Subcutaneous preadipocyte (primary cell): ENCODE results near the gene DLG1. TPM values are rescaled to one million over a fixed set of nuclear protein-coding genes. Genes with fewer than 3 reads are reported as not detected.

Experiments
- small RNA-seq: library from RNA; depleted of rRNA; stranded (forward); fragments of <200 nt; gene quantifications from one replicate; pipeline ENCODE3, GENCODE V24; 2012
- total RNA-seq: library from RNA; depleted of rRNA; stranded (reverse); fragments of >200 nt; gene quantifications from 2 replicates; pipeline ENCODE4 v1.2.3, GENCODE V29; 2012

Gene DLG1
- 29.4 and 41.6 TPM in 2 replicates for total RNA-seq

GRCh38 chr3:197298341-197298944, at the start of gene DLG1:
TSS of gene DLG1 (minus strand) at chr3:197298612. CDS start at chr3:197297204, 1,408 bp downstream.

GRCh38 chr3:197029511-197030167, 268.8 kb downstream of the DLG1 start, which contains the start of gene MELTF:
TSS of gene MELTF (minus strand) at chr3:197029817. CDS start at chr3:197029702, 115 bp downstream.

Small RNA genes lying within 50 kb of the gene (small RNA-seq; reads per million reads assigned to genes)
- gene MIR4797 = not detected
